ENCODE measurements around the gene PREX1.

Gene PREX1

GRCh38 chr20:48807586-48808381 is 20.0 kb downstream of the PREX1 start:
- DNase-seq = no peak

GRCh38 chr20:48807051-48807450 is 20.7 kb downstream of the PREX1 start:
- DNase-seq = no peak

GRCh38 chr20:48805716-48806115 is 22.1 kb downstream of the PREX1 start:
- DNase-seq = no peak

GRCh38 chr20:48805286-48805685 is 22.5 kb downstream of the PREX1 start:
- no peak for DNase-seq

- no peak for DNase-seq
Measured at GRCh38 chr20:48804300-48804980, 23.4 kb downstream of the PREX1 start.

GRCh38 chr20:48803176-48804053 is 24.4 kb downstream of the PREX1 start:
- DNase-seq = no peak

- DNase-seq = no peak
Measured at GRCh38 chr20:48802647-48803046, 25.2 kb downstream of the PREX1 start.

- no peak for DNase-seq
Measured at GRCh38 chr20:48802216-48802615, 25.6 kb downstream of the PREX1 start.

GRCh38 chr20:48801197-48801596 is 26.6 kb downstream of the PREX1 start:
- DNase-seq = no peak

GRCh38 chr20:48800177-48800576 is 27.6 kb downstream of the PREX1 start:
- DNase-seq = no peak

GRCh38 chr20:48799328-48800105 is 28.3 kb downstream of the PREX1 start:
- DNase-seq = no peak

- DNase-seq = no peak
Measured at GRCh38 chr20:48797850-48798747, 29.7 kb downstream of the PREX1 start.

- DNase-seq = no peak
Measured at GRCh38 chr20:48797275-48797825, 30.4 kb downstream of the PREX1 start.

GRCh38 chr20:48795732-48796131 is 32.1 kb downstream of the PREX1 start:
- no peak for DNase-seq

GRCh38 chr20:48794816-48795457 is 32.9 kb downstream of the PREX1 start:
- no peak for DNase-seq

GRCh38 chr20:48794360-48794759 is 33.4 kb downstream of the PREX1 start:
- no peak for DNase-seq

GRCh38 chr20:48793776-48794175 is 34.0 kb downstream of the PREX1 start:
- DNase-seq = no peak

- no peak for DNase-seq
Measured at GRCh38 chr20:48791666-48792071, 36.1 kb downstream of the PREX1 start.

- DNase-seq = peak; percentile 74
Measured at GRCh38 chr20:48791014-48791413, 36.8 kb downstream of the PREX1 start.

GRCh38 chr20:48790473-48791003 is 37.3 kb downstream of the PREX1 start:
- DNase-seq = no peak

Measured in NCI-H1417 treated with DMSO at 0.1 percent for 48 hours (cell line).